CD14-positive monocyte (primary cell): ENCODE measurements around the gene ROR1. TPM values are rescaled to one million over a fixed set of nuclear protein-coding genes. Genes with fewer than 3 reads are reported as not detected.

Source experiments
- DNase-seq, 3 donors: peaks; one replicate each; pipeline ENCODE4 v3.0.0-alpha.2; 2011 to 2022
- H2AFZ ChIP-seq: 2 replicates; pipeline ENCODE4 v1.6.0; 2012; ENCODE audit warnings: mild to moderate bottlenecking, low read depth, low read length, inconsistent platforms; ENCODE audit not compliant: insufficient read depth, poor library complexity, severe bottlenecking
- H3K27ac ChIP-seq, 2 donors: 1 replicate in 1 of 2; 2 replicates in 1 of 2; pipeline ENCODE4 v1.5.1; 2012 to 2013; ENCODE audit warnings: low read length in 2 of 2, control low read depth in 1 of 2, inconsistent platforms in 1 of 2, low read depth in 1 of 2, mild to moderate bottlenecking in 1 of 2
- H3K27me3 ChIP-seq, 2 donors: one replicate each; pipeline versions ENCODE4 v1.6.0 to v1.6.1; 2011 to 2013; ENCODE audit warnings: low read length in 2 of 2; ENCODE audit not compliant: control insufficient read depth in 2 of 2, insufficient read depth in 2 of 2
- H3K36me3 ChIP-seq, 2 donors: replicated peaks in 1 of 2; 1 replicate in 1 of 2; 2 replicates in 1 of 2; pipeline versions ENCODE4 v1.5.1 to v1.6.1; 2012 to 2013; ENCODE audit warnings: low read length in 2 of 2, control low read depth in 1 of 2, inconsistent platforms in 1 of 2, mild to moderate bottlenecking in 1 of 2; ENCODE audit not compliant: insufficient read depth in 2 of 2, control insufficient read depth in 1 of 2
- H3K4me1 ChIP-seq, 2 donors: 1 replicate in 1 of 2; 2 replicates in 1 of 2; pipeline versions ENCODE4 v1.5.1 to v1.6.1; 2012 to 2013; ENCODE audit warnings: low read length in 2 of 2, control low read depth in 1 of 2, inconsistent platforms in 1 of 2, mild to moderate bottlenecking in 1 of 2, moderate library complexity in 1 of 2; ENCODE audit not compliant: insufficient read depth in 2 of 2, control insufficient read depth in 1 of 2
- H3K4me2 ChIP-seq: replicated peaks from 2 replicates; pipeline ENCODE3; 2012; ENCODE audit warnings: low read length, moderate library complexity, mild to moderate bottlenecking; ENCODE audit not compliant: poor library complexity, severe bottlenecking; ENCODE audit errors: extremely low read depth
- H3K4me3 ChIP-seq, 3 experiments: fragments of 200-600 bp in 1 of 3; sonication (generic) in 1 of 3; replicated peaks in 1 of 3; 1 replicate in 2 of 3; 2 replicates in 1 of 3; pipeline ENCODE4 v1.5.1; 2011 to 2013; ENCODE audit warnings: low read length in 3 of 3, mild to moderate bottlenecking in 3 of 3, control low read depth in 2 of 3, low read depth in 2 of 3, inconsistent platforms in 1 of 3, moderate library complexity in 1 of 3
- H3K79me2 ChIP-seq: 2 replicates; pipeline ENCODE4 v1.6.0; 2012; ENCODE audit warnings: mild to moderate bottlenecking, control low read depth, inconsistent platforms, low read length, moderate library complexity; ENCODE audit not compliant: insufficient read depth
- H3K9ac ChIP-seq: 2 replicates; pipeline ENCODE4 v1.6.0; 2017; ENCODE audit warnings: low read length, mild to moderate bottlenecking; ENCODE audit not compliant: insufficient read depth, poor library complexity, severe bottlenecking
- H3K9me3 ChIP-seq, 2 donors: replicated peaks in 1 of 2; 1 replicate in 1 of 2; 2 replicates in 1 of 2; pipeline versions ENCODE4 v1.5.1 to v1.6.1; 2012 to 2013; ENCODE audit warnings: low read length in 2 of 2, control low read depth in 1 of 2; ENCODE audit not compliant: control insufficient read depth in 1 of 2, insufficient read depth in 1 of 2
- H4K20me1 ChIP-seq: 2 replicates; pipeline ENCODE4 v1.6.0; 2012; ENCODE audit warnings: mild to moderate bottlenecking, low read length, control low read depth, moderate library complexity; ENCODE audit not compliant: insufficient read depth
- H3K27ac Mint-ChIP-seq, 7 donors: one replicate each; pipeline ENCODE4 v1.8.0; 2020; ENCODE audit warnings: mild to moderate bottlenecking in 7 of 7, mixed read lengths in 7 of 7, moderate library complexity in 6 of 7, inconsistent platforms in 2 of 7
- H3K27me3 Mint-ChIP-seq, 3 donors: one replicate each; pipeline ENCODE4 v1.8.0; 2021 to 2022; ENCODE audit warnings: low read depth in 3 of 3, mild to moderate bottlenecking in 3 of 3, mixed read lengths in 3 of 3, moderate library complexity in 3 of 3, inconsistent platforms in 1 of 3
- H3K36me3 Mint-ChIP-seq, 2 donors: one replicate each; pipeline ENCODE4 v1.8.0; 2020; ENCODE audit warnings: mixed read lengths in 2 of 2, inconsistent platforms in 1 of 2, mild to moderate bottlenecking in 1 of 2
- H3K4me1 Mint-ChIP-seq: one replicate; pipeline ENCODE4 v1.8.0; 2020; ENCODE audit warnings: mild to moderate bottlenecking, mixed read lengths
- H3K4me3 Mint-ChIP-seq, 2 donors: one replicate each; pipeline ENCODE4 v1.8.0; 2020; ENCODE audit warnings: mild to moderate bottlenecking in 2 of 2, mixed read lengths in 2 of 2, moderate library complexity in 1 of 2
- H3K9me3 Mint-ChIP-seq, 7 donors: one replicate each; pipeline ENCODE4 v1.8.0; 2020 to 2022; ENCODE audit warnings: mixed read lengths in 7 of 7, mild to moderate bottlenecking in 6 of 7, moderate library complexity in 6 of 7, inconsistent platforms in 2 of 7
- WGBS: methylation state at CpG from one replicate; pipeline ENCODE4 v1.1.5; 2013; ENCODE audit warnings: missing lambda C conversion rate; ENCODE audit not compliant: insufficient coverage; 5-methylcytosine and 5-hydroxymethylcytosine counted together
- intact Hi-C, 2 donors: fragments of 100-400 bp; cut with micrococcal nuclease; formaldehyde crosslinking; loops; one replicate each; pipeline versions ENCODE4 v1.15.0 to v1.15.1; 2023
- polyA plus RNA-seq, 3 donors: library from polyadenylated mRNA; depleted of rRNA in 1 of 3; unstranded in 2 of 3; stranded (reverse) in 1 of 3; fragments of 300-500 nt in 2 of 3; fragments of >200 nt in 1 of 3; fragmentation: Illumina TruSeq in 2 of 3; gene quantifications; 1 replicate in 2 of 3; 2 replicates in 1 of 3; pipeline ENCODE4 v1.2.3, GENCODE V29; 2012 to 2021
- TF ChIP-seq, protein P1 (sequence below): fragments of 200-600 bp; IDR thresholded peaks from one replicate; pipeline ENCODE4 v1.8.0; 2022; ENCODE audit warnings: antibody characterized with exemption, mild to moderate bottlenecking

The ROR1 gene
- polyA plus RNA-seq, 3 donors = not detected

DNA sequence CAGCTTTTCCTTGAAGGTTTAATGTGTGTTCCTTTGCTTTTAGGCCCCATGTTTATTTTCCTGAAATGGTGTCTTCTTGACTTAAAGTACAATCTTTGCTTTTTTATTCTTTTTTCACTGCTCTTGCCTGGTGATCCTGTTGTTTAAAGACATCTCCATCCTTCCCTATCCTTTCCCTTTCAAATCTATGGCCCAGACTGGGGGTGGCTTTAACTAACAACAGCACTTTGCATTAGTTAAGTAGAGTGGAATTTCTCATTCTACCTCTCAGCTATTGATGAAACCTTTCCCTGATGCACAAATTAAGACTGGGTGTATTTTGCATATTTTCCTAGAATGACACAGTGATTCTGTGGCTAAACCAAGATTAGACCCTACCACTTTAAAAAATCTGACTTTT is 84.3 kb downstream of the ROR1 start:
- no peak overlapping the region for H3K27ac Mint-ChIP-seq

DNA sequence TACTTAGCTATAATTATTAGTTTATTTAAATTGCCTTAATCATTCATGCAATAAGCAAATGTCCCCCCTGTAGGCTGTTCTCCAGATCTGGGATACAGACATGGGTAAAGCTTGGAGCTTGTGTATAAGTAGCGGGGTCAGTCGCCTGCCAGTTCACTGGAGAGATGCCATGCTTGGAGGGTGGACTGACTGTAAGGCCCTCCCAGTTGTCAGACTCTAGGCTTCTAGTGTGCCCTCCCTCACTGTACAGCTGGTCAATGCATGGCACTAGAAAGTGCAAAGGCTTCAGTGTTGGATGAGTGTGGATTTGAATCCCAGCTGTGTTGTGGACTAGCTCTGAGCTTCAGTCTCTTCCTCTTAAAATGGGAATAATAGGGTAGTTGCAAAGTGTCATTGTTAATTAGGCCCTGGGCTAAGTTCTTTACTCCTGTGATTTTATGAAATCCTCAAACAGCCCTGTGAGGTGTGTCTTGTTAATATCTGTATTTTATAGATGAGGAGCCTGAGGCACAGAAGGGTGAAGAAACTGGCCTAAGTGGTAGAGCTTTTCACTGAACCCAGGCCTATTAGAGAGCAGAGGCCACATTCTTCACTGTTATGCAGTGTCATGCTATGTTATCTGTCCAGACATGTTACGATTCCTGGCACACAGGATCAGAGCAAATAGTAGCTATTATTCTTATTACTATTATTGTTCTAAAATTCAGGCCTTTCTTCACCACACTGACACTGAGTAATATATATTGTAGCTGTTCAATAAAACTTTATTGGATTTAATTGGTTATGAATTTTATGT is 85.9 kb downstream of the ROR1 start:
- H3K4me3 Mint-ChIP-seq = no peak overlapping the region
- no peak for DNase-seq
- no peaks in the 10 kb centered on the region for H3K4me1 Mint-ChIP-seq
- peaks cover 0 to 1% (median 0%) of the 10 kb centered on the region in 3 donors for H3K27me3 Mint-ChIP-seq
- no peaks in the 10 kb centered on the region for H3K27me3 ChIP-seq
- no peak overlapping the region for H3K4me3 ChIP-seq
- H3K4me1 ChIP-seq = no peaks in the 10 kb centered on the region
- no peaks in the 10 kb centered on the region for H3K79me2 ChIP-seq
- TF ChIP-seq, protein P1, sequence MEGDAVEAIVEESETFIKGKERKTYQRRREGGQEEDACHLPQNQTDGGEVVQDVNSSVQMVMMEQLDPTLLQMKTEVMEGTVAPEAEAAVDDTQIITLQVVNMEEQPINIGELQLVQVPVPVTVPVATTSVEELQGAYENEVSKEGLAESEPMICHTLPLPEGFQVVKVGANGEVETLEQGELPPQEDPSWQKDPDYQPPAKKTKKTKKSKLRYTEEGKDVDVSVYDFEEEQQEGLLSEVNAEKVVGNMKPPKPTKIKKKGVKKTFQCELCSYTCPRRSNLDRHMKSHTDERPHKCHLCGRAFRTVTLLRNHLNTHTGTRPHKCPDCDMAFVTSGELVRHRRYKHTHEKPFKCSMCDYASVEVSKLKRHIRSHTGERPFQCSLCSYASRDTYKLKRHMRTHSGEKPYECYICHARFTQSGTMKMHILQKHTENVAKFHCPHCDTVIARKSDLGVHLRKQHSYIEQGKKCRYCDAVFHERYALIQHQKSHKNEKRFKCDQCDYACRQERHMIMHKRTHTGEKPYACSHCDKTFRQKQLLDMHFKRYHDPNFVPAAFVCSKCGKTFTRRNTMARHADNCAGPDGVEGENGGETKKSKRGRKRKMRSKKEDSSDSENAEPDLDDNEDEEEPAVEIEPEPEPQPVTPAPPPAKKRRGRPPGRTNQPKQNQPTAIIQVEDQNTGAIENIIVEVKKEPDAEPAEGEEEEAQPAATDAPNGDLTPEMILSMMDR = no peak
- H3K4me2 ChIP-seq = no peak overlapping the region
- no peaks in the 10 kb centered on the region for H3K36me3 Mint-ChIP-seq
- no peaks in the 10 kb centered on the region for H3K9me3 ChIP-seq
- H3K27ac ChIP-seq = no peak overlapping the region
- H3K36me3 ChIP-seq = no peaks in the 10 kb centered on the region
- peaks cover 0 to 12% (median 9%) of the 10 kb centered on the region in 7 donors for H3K9me3 Mint-ChIP-seq
- intact Hi-C loops = no loop called here
- no peak overlapping the region for H3K27ac Mint-ChIP-seq
- no peak overlapping the region for H2AFZ ChIP-seq
- H3K9ac ChIP-seq = no peak overlapping the region
- 94% methylated on average over 2 of the region's 3 CpGs for WGBS
- no peaks in the 10 kb centered on the region for H4K20me1 ChIP-seq

More for the DNA sequence above, 84.3 kb downstream of the ROR1 start:
- H3K9me3 ChIP-seq = no peaks in the 10 kb centered on the region
- Mint-ChIP-seq H3K9me3 (peaks cover 0 to 12% (median 9%) of the 10 kb centered on the region in 7 donors), H3K4me1 (no peaks in the 10 kb centered on the region), H3K27me3 (peaks cover 0 to 1% (median 0%) of the 10 kb centered on the region in 3 donors), H3K36me3 (no peaks in the 10 kb centered on the region), H3K4me3 (no peak overlapping the region)
- no peaks in the 10 kb centered on the region for H3K4me1 ChIP-seq
- no peaks in the 10 kb centered on the region for H3K79me2 ChIP-seq
- H4K20me1 ChIP-seq = no peaks in the 10 kb centered on the region
- TF ChIP-seq, protein P1 = no peak
- H3K27me3 ChIP-seq = no peaks in the 10 kb centered on the region
- no peak for DNase-seq
- H2AFZ ChIP-seq = no peak overlapping the region
- H3K4me3 ChIP-seq = no peak overlapping the region
- H3K36me3 ChIP-seq = no peaks in the 10 kb centered on the region
- H3K27ac ChIP-seq = no peak overlapping the region
- H3K9ac ChIP-seq = no peak overlapping the region
- no peak overlapping the region for H3K4me2 ChIP-seq
- intact Hi-C loops = no loop called here
